Amniotic stem cell (primary cell): ENCODE results near the gene SAMHD1.
"Not testable (repeated sequence)": the region's sequence is repeated elsewhere in the genome, so short reads cannot be mapped to it uniquely, and the experiment has no call there.

ENCODE experiments used
- DNase-seq: peaks from one replicate; lab custom pipeline; 2025; lab: John Stamatoyannopoulos, UW

SAMHD1 gene

DNA sequence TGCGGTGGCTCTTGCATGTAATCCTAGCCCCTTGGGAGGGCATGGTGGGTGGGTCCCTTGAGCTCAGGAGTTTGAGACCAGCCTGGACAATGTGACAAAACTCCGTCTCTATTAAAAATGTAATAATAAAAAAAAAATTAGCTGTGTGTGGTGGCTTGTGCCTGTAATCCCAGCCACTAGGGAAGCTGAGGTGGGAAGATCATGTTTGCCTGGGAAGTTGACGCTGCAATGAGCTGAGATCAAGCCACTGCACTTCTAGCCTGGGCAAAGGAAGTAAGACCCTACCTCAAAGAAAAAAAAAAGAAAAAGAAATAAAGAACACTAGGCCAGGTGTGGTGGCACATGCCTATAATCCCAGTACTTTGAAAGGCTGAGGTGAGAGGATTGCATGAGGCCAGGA lies 4.5 kb upstream of the SAMHD1 start:
- DNase-seq: no peak

- DNase-seq: no peak
Observed at GRCh38 chr20:36951979-36952738, 651 bp upstream of the SAMHD1 start.

GRCh38 chr20:36950414-36951197 lies 902 bp downstream of the SAMHD1 start:
- DNase-seq: no peak

GRCh38 chr20:36941401-36941835 lies 10.1 kb downstream of the SAMHD1 start:
- DNase-seq: no peak

GRCh38 chr20:36937402-36937770 lies 14.1 kb downstream of the SAMHD1 start:
- DNase-seq: no peak

- not testable (repeated sequence) for DNase-seq
Observed at GRCh38 chr20:36936761-36937401, 14.6 kb downstream of the SAMHD1 start.

DNA sequence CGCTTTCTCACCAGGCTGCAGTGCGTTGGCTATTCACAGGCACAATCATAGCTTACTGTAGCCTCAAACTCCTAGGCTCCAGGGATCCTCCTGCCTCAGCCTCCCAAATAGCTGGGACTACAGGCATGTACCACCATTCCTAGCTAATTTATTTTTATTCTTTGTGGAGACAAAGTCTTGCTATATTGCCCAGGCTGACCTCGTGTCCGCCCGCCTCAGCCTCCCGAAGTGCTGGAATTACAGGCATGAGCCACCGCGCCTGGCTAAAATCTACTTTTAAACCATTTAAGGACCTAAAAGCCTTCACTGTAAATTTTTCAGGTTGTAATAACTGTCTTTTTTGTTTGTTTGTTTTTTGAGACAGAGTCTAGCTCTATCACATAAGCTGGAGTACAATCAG lies 15.2 kb downstream of the SAMHD1 start:
- no peak for DNase-seq

- DNase-seq: not testable (repeated sequence)
Observed at GRCh38 chr20:36933571-36933970, 17.9 kb downstream of the SAMHD1 start.

DNA sequence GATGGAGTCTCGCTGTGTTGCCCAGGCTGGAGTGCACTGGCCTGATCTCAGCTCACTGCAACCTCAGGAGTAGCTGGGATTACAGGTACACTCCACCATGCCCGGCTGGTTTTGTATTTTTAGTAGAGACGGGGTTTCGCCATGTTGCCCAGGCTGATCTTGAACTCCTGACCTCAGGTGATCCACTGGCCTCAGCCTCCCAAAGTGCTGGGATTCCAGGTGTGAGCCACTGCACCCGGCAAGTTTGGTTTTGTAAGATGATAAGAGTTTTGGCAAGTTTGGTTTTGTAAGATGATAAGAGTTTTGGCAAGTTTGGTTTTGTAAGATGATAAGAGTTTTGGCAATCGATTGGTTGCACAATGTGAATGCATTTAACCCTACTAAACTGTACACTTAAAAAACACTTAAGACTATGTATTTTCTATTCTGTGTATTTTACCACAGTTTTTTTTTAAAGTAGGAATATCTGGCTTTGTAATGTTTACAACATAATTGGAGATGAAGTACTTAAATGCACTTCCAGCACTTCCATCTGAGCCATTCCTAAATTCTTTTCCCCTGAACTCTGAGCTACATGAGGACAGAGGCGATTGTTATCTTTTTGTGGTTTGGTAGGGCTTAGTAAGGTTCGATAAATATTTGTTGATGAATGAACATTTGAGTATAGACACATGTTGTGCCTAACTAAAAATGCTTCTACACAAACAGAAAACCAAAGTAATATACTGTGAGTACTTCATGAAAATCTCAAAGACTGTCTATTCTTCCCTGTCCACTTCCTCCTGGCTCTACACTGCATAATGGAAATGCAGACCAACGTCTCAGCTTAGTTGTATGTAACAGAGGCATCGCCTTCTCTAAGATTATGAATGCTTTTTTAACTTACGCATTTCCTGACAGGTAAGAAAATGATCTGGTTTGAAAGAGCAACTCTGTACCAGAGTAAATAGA lies 18.8 kb downstream of the SAMHD1 start:
- DNase-seq: no peak

DNA sequence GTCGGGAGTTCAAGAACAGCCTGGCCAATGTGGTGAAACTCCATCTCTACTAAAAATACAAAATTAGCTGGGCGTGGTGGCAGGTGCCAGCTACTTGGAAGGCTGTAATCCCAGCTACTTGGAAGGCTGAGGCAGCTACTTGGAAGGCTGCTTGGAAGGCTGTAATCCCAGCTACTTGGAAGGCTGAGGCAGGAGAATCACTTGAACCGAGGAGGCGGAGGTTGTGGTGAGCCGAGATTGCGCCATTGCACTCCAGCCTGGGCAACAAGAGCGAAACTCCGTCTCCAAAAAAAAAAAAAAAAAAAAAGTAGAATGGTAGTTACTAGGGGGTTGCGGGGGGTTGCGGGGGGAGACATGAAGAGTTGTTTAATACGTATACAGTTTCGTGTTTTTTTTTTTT lies 19.4 kb downstream of the SAMHD1 start:
- not testable (repeated sequence) for DNase-seq

- DNase-seq: no peak
Observed at GRCh38 chr20:36929691-36930090, 21.8 kb downstream of the SAMHD1 start.

DNA sequence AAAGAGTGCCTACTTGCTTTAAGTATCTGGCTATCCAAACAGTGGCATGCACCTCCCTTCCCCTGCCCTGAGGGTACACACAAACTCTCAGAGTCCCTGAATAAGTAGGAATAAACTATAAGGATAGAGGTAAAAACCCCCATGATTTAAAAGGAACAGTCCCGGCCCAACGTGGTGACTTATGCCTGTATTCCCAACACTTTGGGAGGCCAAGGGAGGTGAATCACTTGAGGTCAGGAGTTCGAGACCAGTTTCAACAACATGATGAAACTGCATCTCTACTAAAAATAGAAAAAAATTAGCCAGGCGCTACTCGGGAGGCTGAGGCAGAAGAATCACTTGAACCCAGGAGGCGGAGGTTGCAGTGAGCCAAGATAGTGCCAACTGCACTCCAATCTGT lies 22.2 kb downstream of the SAMHD1 start:
- no peak for DNase-seq

GRCh38 chr20:36927704-36928103 lies 23.8 kb downstream of the SAMHD1 start:
- DNase-seq: no peak

- no peak for DNase-seq
Observed at GRCh38 chr20:36926653-36927200, 24.8 kb downstream of the SAMHD1 start.

DNA sequence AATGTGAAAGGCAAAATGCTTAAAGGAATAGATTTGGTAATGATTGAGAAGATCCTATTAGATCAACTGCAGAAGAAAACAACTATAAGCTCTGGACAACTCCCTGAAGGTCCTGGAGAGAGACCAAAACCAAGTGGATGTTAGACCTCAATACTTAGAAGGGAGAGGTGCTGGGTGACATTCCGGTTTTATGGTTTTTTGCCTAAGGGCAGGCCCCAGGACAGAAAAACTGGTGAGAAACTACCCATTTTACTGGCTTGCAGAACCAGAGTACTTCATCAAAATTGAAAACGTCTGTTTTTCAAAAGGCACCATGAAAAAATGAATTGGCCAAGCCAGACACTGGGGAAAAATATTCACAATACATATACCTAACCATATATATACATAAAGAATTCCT lies 26.3 kb downstream of the SAMHD1 start:
- no peak for DNase-seq

DNA sequence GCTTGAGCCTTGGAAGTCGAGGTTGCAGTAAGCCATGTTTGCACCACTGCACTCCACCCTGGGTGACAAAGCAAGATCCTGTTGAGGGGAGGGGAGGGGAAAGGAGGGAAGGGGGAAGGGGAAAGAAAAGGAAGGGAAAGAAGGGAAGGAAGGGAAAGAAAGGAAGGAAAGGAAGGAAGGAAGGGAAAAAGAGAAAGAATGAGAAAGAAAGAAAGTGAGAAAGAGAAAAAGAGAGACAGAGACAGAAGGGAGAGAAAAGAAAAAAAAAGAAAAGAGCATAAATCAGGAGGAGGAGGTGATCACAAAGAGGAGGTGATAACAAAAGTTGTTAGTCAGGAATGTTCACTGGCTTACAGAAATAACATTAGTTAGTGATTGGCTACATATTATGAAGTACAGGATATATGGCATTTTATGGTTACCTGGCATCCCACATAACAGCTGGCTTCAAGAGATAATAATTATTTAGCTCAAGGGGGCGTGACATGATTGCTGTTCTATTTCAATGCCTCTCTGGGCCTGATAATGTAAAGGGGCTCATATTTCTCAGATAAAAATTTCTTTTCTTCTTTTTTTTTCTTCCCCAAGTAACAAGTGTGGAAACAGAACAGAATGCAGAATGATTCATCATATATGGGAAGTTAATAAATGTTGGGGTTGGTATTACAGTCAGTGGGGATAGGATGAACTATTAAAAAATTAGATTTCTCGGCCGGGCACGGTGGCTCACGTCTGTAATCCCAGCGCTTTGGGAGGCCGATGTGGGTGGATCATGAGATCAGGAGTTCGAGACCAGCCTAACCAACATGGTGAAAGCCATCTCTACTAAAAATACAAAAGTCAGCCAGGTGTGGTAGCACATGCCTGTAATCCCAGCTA lies 27.1 kb downstream of the SAMHD1 start:
- DNase-seq: no peak

DNA sequence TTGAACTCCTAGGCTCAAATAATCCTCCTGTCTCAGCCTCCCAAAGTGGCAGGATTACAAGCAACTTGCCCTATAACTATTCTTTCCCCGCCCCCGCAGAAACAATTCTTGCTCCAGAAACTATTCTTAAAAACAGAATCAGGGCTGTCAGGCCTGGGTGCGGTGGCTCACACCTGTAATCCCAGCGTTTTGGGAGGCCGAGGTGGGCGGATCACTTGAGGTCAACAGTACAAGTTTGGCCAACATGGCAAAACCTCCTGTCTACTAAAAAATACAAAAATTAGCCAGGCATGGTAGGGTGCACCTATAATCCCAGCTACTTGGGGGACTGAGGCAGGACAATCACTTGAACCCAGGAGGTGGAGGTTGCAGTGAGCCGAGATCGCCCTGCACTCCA lies 31.2 kb downstream of the SAMHD1 start:
- DNase-seq: no peak

DNA sequence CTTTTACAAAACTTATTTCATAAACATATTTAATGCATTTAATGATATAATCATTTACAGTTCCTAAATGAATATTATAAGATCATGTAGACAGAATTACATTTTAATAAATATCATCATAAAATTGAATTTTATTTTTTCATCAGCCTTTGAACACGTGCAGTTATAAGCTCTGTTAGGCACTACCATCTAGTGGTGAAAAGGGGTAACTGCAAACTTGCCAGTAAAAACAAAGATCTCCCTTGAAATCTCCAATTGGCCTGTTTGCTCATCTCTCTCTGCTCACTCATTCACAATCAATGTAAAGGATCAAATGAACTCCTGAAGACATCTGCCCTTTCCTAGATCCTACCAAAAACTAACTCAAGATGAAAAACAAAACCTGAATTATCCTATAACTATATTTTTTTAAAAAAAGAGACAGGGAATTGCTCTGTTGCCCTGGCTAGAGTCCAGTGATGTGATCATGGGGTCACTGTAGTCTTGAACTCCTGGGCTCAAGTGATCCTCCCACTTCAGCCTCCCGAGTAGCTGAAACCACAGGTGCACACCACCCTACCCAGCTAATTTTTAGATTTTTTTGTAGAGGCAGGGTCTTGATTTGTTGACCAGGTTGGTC lies 31.7 kb downstream of the SAMHD1 start:
- no peak for DNase-seq

DNA sequence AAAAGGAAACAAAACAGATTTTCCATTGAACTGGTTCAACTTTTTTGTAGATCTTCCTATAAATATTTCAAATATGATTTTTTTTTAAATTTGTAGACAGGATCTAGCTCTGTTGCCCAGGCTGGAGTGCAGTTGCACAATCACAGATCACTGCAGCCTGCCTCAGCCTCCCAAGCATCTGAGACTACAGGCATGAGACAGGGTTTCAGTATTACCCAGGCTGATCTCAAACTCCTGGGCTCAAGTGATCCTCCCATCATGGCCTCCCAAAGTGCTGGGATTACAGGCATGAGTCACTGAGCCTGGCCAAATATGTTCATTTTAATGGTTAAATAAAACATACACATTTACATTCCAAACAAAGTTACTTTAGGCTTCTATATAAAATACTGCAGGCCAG lies 33.6 kb downstream of the SAMHD1 start:
- no peak for DNase-seq

DNA sequence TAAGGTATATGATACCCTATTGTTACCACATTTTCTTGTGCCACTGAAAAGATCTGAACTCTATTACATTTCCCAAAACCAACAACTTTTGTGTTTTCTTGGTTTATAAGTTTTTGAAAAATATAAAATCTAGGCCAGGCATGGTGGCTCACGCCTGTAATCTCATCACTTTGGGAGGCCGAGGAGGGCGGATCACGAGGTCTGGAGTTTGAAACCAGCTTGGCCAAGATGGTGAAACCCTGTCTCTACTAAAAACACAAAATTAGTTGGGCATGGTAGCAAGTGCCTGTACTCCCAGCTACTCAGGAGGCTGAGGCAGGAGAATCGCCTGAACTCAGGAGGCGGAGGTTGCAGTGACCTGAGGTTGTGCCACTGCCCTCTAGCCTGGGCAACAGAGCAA lies 34.3 kb downstream of the SAMHD1 start:
- DNase-seq: no peak
